T-cell (primary cell): Measurements from ENCODE around the gene RNF130. TPM values are rescaled to one million over a fixed set of nuclear protein-coding genes. Genes with fewer than 3 reads are reported as not detected.
"Not testable (repeated sequence)": the region's sequence is repeated elsewhere in the genome, so short reads cannot be mapped to it uniquely, and the experiment has no call there.

Source experiments
- ATAC-seq, 4 experiments: fragments of 200-7000 bp in 3 of 4; fragments of 150-1000 bp in 1 of 4; cut with Tn5 transposase; replicated peaks in 1 of 4; 1 replicate in 3 of 4; 2 replicates in 1 of 4; pipeline ENCODE4 v1.10.0; 2021; ENCODE audit warnings: moderate library complexity in 3 of 4, mild to moderate bottlenecking in 2 of 4, moderate number of reproducible peaks in 1 of 4
- CTCF ChIA-PET, 2 donors: fragments of 300-600 bp; sonication (Branson Sonifier 250); formaldehyde crosslinking; loops; one replicate each; lab custom pipeline; 2022; ENCODE audit warnings: antibody characterized with exemption in 2 of 2; lab: Charles Lee
- POLR2A ChIA-PET, 2 donors: fragments of 300-600 bp; sonication (Branson Sonifier 250); formaldehyde crosslinking; loops; one replicate each; lab custom pipeline; 2022; ENCODE audit warnings: antibody characterized with exemption in 2 of 2; lab: Charles Lee
- DNase-seq, 35 experiments: peaks; one replicate each; pipeline versions ENCODE4 v3.0.0 to v3.0.0-alpha.2; 2013 to 2023
- H3K27ac ChIP-seq: one replicate; pipeline ENCODE4 v1.5.1; 2013; ENCODE audit warnings: low read length
- H3K27me3 ChIP-seq, 2 experiments: replicated peaks in 1 of 2; 1 replicate in 1 of 2; 2 replicates in 1 of 2; pipeline versions ENCODE4 v1.6.1 to v1.7.0; 2013; ENCODE audit warnings: low read length in 1 of 2, mixed read lengths in 1 of 2; ENCODE audit not compliant: control insufficient read depth in 2 of 2, insufficient read depth in 2 of 2; ENCODE audit errors: extremely low read depth in 1 of 2
- H3K36me3 ChIP-seq, 2 donors: 1 replicate in 1 of 2; 2 replicates in 1 of 2; pipeline versions ENCODE4 v1.6.1 to v1.7.0; 2013; ENCODE audit warnings: low read length in 1 of 2; ENCODE audit not compliant: control insufficient read depth in 2 of 2, insufficient read depth in 1 of 2; ENCODE audit errors: extremely low read depth in 1 of 2
- H3K4me1 ChIP-seq, 2 experiments: 1 replicate in 1 of 2; 2 replicates in 1 of 2; pipeline versions ENCODE4 v1.6.1 to v1.7.0; 2013; ENCODE audit warnings: low read length in 2 of 2, mixed read lengths in 1 of 2; ENCODE audit not compliant: insufficient read depth in 2 of 2, control insufficient read depth in 1 of 2; ENCODE audit errors: extremely low read depth in 1 of 2
- H3K4me3 ChIP-seq, 2 donors: 1 replicate in 1 of 2; 2 replicates in 1 of 2; pipeline versions ENCODE4 v1.5.1 to v1.7.0; 2013; ENCODE audit warnings: mild to moderate bottlenecking in 2 of 2, low read length in 1 of 2, moderate library complexity in 1 of 2; ENCODE audit not compliant: control insufficient read depth in 1 of 2; ENCODE audit errors: extremely low read depth in 1 of 2
- H3K9me3 ChIP-seq: 2 replicates; pipeline ENCODE4 v1.7.0; 2013
- H3K27ac Mint-ChIP-seq, 2 donors: one replicate each; pipeline ENCODE4 v1.8.0; 2020 to 2021; ENCODE audit warnings: mild to moderate bottlenecking in 2 of 2, mixed read lengths in 2 of 2
- H3K27me3 Mint-ChIP-seq, 2 donors: one replicate each; pipeline ENCODE4 v1.8.0; 2021 to 2022; ENCODE audit warnings: mixed read lengths in 2 of 2
- H3K36me3 Mint-ChIP-seq: one replicate; pipeline ENCODE4 v1.8.0; 2021; ENCODE audit warnings: mixed read lengths
- H3K4me1 Mint-ChIP-seq, 3 donors: one replicate each; pipeline ENCODE4 v1.8.0; 2020 to 2022; ENCODE audit warnings: mixed read lengths in 3 of 3, mild to moderate bottlenecking in 1 of 3
- H3K4me3 Mint-ChIP-seq, 3 donors: one replicate each; pipeline ENCODE4 v1.8.0; 2020 to 2022; ENCODE audit warnings: mild to moderate bottlenecking in 3 of 3, mixed read lengths in 3 of 3, moderate library complexity in 3 of 3
- H3K9me3 Mint-ChIP-seq, 3 donors: one replicate each; pipeline ENCODE4 v1.8.0; 2020 to 2022; ENCODE audit warnings: mixed read lengths in 3 of 3
- WGBS: methylation state at CpG from one replicate; pipeline ENCODE4 v1.1.5; 2013; ENCODE audit warnings: missing lambda C conversion rate; ENCODE audit not compliant: insufficient coverage; 5-methylcytosine and 5-hydroxymethylcytosine counted together
- total RNA-seq, 35 experiments: library from RNA in 6 of 35; stranded (reverse) in 6 of 35; fragments of 120-200 nt in 1 of 35; gene quantifications; one replicate each; pipeline versions ENCODE4 v1.2.1 to v1.2.4 and lab custom pipeline; 2013 to 2026

Gene RNF130
- total RNA-seq, 5 donors from 2014 or later (not counting 1 experiment from before 2014, with no cell fraction given), result 15.0 to 17.0 (median 16.3) TPM

DNA sequence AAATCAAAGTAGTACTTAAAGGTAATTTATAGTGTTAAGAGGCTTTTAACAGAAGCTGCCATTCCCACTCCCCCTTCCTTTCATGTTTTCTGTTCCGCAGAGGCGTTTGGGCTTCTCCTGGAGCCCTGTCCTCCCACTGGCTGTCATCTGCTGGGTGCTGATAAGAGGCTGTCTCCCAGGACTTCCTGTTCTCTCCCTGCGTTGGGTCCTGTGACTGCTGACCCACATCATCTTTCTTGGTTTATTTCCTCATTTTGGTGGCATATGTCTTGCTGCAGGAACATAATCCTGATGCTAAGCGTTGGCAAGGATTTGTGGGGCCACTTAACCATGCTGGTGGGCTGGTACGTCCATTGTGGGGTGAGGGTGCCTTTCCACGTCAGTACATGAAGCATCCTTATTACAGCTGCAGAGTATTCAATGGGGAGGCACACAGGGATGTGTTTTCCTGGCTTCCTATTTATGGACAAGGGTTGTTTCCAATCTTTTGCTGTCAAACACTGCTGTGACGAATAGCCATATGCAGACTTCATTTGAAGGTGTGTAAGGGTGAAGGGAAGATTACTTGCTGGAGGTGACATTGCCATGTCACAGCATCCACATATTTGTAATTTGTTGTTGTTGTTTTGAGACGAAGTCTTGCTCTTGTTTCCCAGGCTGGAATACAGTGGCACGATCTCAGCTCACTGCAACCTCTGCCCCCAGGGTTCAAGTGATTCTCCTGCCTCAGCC is 22.3 kb upstream of the RNF130 start:
- peaks cover 0 to 19% of the 10 kb centered on the region in 2 donors for H3K27me3 Mint-ChIP-seq
- ChIA-PET CTCF (interaction anchor here in 1 of 2 donors (0.8 kb wide), 1 partner anchor 12 kb away, joined by 3 read pairs; no protein-coding TSS in a partner anchor), POLR2A (no interaction called here)
- H3K36me3 ChIP-seq, result no peaks in the 10 kb centered on the region
- peaks cover 11 to 12% (median 12%) of the 10 kb centered on the region in 3 donors for H3K4me1 Mint-ChIP-seq
- no peaks in the 10 kb centered on the region for H3K9me3 Mint-ChIP-seq
- no peaks in the 10 kb centered on the region for H3K36me3 Mint-ChIP-seq
- no peak overlapping the region for H3K27ac ChIP-seq
- DNase-seq (no peak), ATAC-seq (no peak)
- H3K9me3 ChIP-seq, result no peaks in the 10 kb centered on the region
- H3K4me3 Mint-ChIP-seq, result no peak overlapping the region
- H3K27me3 ChIP-seq, result peaks cover 0 to 28% of the 10 kb centered on the region in 2 experiments
- no peak overlapping the region for H3K4me3 ChIP-seq
- 40% methylated on average over 5 of the region's 9 CpGs for WGBS
- peaks cover 6 to 18% of the 10 kb centered on the region in 2 experiments for H3K4me1 ChIP-seq
- H3K27ac Mint-ChIP-seq, result no peak overlapping the region

DNA sequence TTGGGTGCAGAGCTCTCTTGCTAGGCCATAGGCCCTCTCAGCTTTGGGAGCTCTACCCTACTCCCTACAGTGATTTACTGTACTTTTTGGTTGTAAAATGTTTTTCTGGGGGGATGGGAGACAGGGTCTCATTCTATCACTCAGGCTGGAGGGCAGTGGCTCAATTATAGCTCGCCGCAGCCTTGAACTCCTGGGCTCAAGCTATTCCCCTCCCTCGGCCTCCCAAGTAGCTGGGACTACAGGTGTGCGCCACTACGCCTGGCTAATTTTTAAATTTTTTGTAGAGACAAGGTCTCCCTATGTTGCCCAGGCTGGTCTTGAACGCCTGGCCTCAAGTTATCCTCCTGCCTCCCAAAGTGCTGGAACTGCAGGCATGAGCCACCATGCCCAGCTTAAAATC is 21.7 kb upstream of the RNF130 start:
- no CpG with 5 or more reads among the region's 6 CpGs for WGBS
- ChIA-PET CTCF (interaction anchor here in 1 of 2 donors (0.8 kb wide), 1 partner anchor 11 kb away, joined by 3 read pairs; no protein-coding TSS in a partner anchor), POLR2A (no interaction called here)
- Histone ChIP-seq H3K4me1 (peaks cover 6 to 18% of the 10 kb centered on the region in 2 experiments), H3K9me3 (no peaks in the 10 kb centered on the region), H3K4me3 (no peak overlapping the region), H3K27ac (no peak overlapping the region), H3K36me3 (no peaks in the 10 kb centered on the region), H3K27me3 (peaks cover 0 to 28% of the 10 kb centered on the region in 2 experiments)
- Mint-ChIP-seq H3K27ac (no peak overlapping the region), H3K9me3 (no peaks in the 10 kb centered on the region), H3K4me1 (peaks cover 11 to 14% (median 12%) of the 10 kb centered on the region in 3 donors), H3K27me3 (peaks cover 0 to 16% of the 10 kb centered on the region in 2 donors), H3K36me3 (no peaks in the 10 kb centered on the region), H3K4me3 (no peak overlapping the region)
- DNase-seq (no peak), ATAC-seq (no peak)

DNA sequence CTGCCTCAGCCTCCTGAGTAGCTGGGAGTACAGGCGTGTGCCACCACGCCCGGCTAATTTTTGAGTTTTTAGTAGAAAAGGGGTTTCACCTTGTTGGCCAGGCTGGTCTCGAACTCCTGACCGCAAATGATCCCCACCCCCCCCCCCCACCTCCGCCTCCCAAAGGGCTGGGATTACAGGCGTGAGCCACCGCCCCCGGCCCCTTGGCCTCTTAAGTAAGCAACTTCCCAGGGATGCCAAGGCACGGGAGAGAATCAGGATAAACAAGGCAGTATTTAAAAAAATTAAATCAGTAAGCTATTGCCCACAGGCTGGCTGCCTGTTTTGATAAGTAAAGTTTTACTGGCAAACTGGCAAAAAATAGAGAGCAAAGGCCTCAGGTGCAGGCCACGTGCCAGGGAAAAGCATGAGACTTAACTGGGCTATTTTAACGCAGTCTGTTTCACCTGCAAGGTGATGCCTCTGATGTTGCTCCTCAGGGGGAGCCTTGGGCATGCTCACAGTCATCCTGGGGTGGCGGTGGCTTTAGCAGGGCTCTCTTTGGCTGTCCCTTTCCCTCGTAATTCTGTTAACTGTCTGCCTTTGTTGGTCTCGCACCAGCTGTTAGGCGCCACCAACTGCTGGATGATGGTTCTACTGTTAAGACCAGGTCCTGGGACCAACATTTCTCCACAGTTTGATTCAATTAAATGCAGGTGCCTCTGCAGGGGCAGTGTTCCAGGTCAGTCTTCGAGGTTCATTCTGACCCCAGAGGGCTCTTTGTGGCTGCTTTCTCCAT is 19.4 kb upstream of the RNF130 start:
- POLR2A ChIA-PET, result interaction anchor here in 1 of 2 donors (0.6 kb wide), 1 partner anchor 238 kb away, joined by 3 read pairs; no protein-coding TSS in a partner anchor
- CTCF ChIA-PET, result interaction anchor here (0.6 to 1.3 kb wide), 7 partner anchors 10 to 461 kb away, joined by 3 to 8 read pairs (median 4); no protein-coding TSS in a partner anchor
- Histone ChIP-seq H3K27ac (no peak overlapping the region), H3K9me3 (no peaks in the 10 kb centered on the region), H3K27me3 (peaks cover 0 to 27% of the 10 kb centered on the region in 2 experiments), H3K4me3 (peak overlapping the region in 1 of 2 donors; percentile 57), H3K4me1 (peaks cover 6 to 18% of the 10 kb centered on the region in 2 experiments), H3K36me3 (no peaks in the 10 kb centered on the region)
- 73% methylated on average over 7 of the region's 17 CpGs for WGBS
- Mint-ChIP-seq H3K4me3 (peak overlapping the region; percentile 39 to 88 (median 45)), H3K27me3 (peaks cover 0 to 8% of the 10 kb centered on the region in 2 donors), H3K4me1 (peaks cover 22 to 29% (median 25%) of the 10 kb centered on the region in 3 donors), H3K27ac (peak overlapping the region in 1 of 2 donors; percentile 39), H3K36me3 (no peaks in the 10 kb centered on the region), H3K9me3 (no peaks in the 10 kb centered on the region)
- ATAC-seq (no peak), DNase-seq (peak in 3 of 35 experiments; percentile 11 to 29 (median 28))

- Histone ChIP-seq H3K27ac (peak overlapping the region; percentile 44), H3K36me3 (no peaks in the 10 kb centered on the region), H3K27me3 (peaks cover 0 to 28% of the 10 kb centered on the region in 2 experiments), H3K4me3 (peak overlapping the region; percentile 57 to 79), H3K9me3 (no peaks in the 10 kb centered on the region), H3K4me1 (peaks cover 6 to 20% of the 10 kb centered on the region in 2 experiments)
- peak; percentile 52 to 91 (median 77) for DNase-seq
- H3K27me3 Mint-ChIP-seq, result peaks cover 0 to 4% of the 10 kb centered on the region in 2 donors
- ATAC-seq, result peak; percentile 69 to 96 (median 90)
- WGBS, result under 1% methylated on average over 37 of the region's 58 CpGs
- H3K36me3 Mint-ChIP-seq, result no peaks in the 10 kb centered on the region
- peaks cover 28 to 34% (median 31%) of the 10 kb centered on the region in 3 donors for H3K4me1 Mint-ChIP-seq
- CTCF ChIA-PET, result interaction anchor here (0.6 to 1.1 kb wide), 8 partner anchors 10 to 374 kb away, joined by 3 to 8 read pairs (median 4); no protein-coding TSS in a partner anchor
- no peaks in the 10 kb centered on the region for H3K9me3 Mint-ChIP-seq
- H3K4me3 Mint-ChIP-seq, result peak overlapping the region; percentile 80 to 88 (median 82)
- peak overlapping the region; percentile 73 to 86 for H3K27ac Mint-ChIP-seq
- POLR2A ChIA-PET, result interaction anchor here in 1 of 2 donors (0.6 kb wide), 1 partner anchor 337 kb away, joined by 4 read pairs; no protein-coding TSS in a partner anchor
These were observed 18.7 kb upstream of the RNF130 start for GRCh38 chr5:180090098-180090768.

GRCh38 chr5:180089628-180090027 is 18.1 kb upstream of the RNF130 start:
- Histone ChIP-seq H3K27me3 (peaks cover 0 to 33% of the 10 kb centered on the region in 2 experiments), H3K4me1 (peaks cover 6 to 23% of the 10 kb centered on the region in 2 experiments), H3K4me3 (peak overlapping the region; percentile 57 to 79)
- WGBS, result 94% methylated on average over 10 of the region's 18 CpGs
- not testable (repeated sequence) for DNase-seq, H3K36me3 ChIP-seq, H3K36me3 Mint-ChIP-seq, H3K9me3 ChIP-seq, ATAC-seq, H3K9me3 Mint-ChIP-seq, H3K27me3 Mint-ChIP-seq, H3K27ac Mint-ChIP-seq, H3K27ac ChIP-seq
- Mint-ChIP-seq H3K4me1 (peaks cover 30 to 36% (median 31%) of the 10 kb centered on the region in 3 donors), H3K4me3 (peak overlapping the region; percentile 80 to 88 (median 82))
- CTCF ChIA-PET, result interaction anchor here (0.6 to 1.1 kb wide), 5 partner anchors 9 to 373 kb away, joined by 3 to 6 read pairs (median 3); no protein-coding TSS in a partner anchor
- POLR2A ChIA-PET, result interaction anchor here in 1 of 2 donors (0.6 kb wide), 1 partner anchor 338 kb away, joined by 4 read pairs; no protein-coding TSS in a partner anchor
